Stimulated activated CD8-positive, alpha-beta memory T cell treated with anti-CD3 and anti-CD28 coated beads, Interleukin-15, amount 100 ng/mL, for 1 hour (primary cell): ENCODE results near the gene AUTS2.

ENCODE experiments used
- DNase-seq: peaks from one replicate; pipeline ENCODE4 v3.0.0-alpha.2; 2020; ENCODE audit warnings: low read depth

The AUTS2 gene

DNA sequence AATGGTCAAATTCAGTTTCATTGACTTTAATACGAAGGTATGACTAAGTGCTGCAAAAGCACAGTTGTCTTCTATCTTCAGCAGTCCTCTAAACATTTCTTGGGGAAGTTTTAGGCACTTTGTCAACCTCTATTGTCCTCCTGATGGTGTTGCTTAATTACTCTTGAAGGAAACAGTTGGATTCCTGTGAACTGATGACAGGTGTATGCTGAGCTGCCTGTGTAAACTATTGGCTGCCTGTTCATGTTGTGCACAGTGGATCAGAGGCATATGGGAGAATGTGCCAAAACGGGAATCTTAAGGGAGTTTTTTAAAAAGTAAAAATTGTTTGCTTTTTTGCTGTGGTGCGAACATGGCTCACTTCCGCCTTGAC is 221.0 kb downstream of the AUTS2 start:
- DNase-seq = no peak

DNA sequence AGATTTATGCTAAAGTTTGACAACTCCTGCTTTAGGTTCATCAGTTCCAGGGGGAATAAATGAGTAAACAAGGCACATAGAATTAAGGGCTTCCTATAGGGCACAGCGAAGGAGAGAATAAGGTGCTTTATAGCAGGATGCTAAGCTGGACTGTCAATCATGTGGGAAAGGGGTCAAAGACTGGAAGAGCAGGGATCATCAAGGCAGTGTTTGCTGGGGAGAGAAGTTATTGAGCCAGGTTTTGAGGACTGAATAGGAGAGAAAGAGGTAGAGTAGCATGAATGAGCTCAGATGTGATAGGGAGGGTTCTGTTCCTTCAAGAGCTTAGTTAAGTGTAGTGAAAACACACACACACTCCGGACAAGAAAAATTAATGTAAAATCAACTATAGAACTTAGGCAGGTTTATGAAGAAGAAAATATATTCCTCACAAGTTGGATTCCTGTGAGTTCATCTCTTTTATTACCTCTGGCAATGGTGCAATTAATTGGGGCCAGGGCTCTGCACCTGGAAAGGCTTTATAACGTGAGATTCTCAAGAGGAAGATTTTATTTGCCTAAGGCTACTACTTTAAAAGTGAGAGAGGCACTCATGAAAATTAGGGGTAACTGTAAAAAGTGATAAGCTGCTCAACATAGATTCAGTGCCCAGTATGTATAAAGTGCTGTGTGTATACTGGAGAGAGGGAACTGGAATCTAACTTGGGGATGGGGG is 222.4 kb downstream of the AUTS2 start:
- no peak for DNase-seq

DNA sequence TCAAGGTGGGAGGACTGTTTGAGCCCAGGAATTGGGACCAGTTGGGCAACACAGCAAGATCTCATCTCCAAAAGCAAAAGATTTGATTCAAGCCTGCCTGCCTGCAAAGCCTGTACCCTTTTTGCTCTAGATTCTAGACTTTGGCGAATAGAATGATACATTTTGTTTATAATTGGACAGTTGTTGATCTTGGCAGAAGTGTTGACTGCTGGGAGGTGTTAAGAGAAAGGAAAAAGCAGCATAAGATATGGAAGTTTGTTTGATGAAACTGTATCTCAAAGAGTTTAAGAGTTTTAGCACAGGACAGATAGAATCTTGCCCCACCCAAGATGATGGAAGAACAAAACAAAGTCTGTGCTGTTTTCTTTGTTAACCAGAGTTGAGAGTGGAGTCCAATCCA is 224.1 kb downstream of the AUTS2 start:
- no peak for DNase-seq

DNA sequence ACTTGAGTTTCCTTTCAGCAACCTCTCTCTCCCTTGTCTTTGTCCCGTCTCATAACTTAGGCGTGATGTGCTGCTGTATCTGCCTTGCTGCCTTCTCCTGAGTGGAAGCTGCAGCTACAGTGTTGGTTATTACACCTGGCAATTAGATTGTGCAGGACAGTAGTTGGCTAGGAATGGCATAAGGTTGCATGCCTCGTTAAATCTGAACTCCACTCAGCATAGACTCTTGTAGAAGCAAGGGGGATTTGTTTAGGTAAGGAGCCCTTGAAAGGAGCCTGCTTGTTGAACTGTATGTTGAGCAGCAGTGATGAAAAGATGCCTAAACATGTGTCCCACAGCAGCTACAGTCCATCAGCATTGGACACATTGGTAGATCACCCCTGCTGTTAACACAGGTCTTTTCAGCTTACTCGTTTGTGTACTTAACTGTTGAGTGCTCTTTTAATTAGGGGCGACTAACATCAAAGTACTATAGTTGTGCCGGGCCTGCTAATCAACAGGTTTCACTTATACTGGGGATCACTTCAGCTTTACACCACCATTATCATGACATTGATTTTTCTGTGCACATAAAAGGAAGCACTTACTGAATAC is 225.0 kb downstream of the AUTS2 start:
- DNase-seq = no peak

DNA sequence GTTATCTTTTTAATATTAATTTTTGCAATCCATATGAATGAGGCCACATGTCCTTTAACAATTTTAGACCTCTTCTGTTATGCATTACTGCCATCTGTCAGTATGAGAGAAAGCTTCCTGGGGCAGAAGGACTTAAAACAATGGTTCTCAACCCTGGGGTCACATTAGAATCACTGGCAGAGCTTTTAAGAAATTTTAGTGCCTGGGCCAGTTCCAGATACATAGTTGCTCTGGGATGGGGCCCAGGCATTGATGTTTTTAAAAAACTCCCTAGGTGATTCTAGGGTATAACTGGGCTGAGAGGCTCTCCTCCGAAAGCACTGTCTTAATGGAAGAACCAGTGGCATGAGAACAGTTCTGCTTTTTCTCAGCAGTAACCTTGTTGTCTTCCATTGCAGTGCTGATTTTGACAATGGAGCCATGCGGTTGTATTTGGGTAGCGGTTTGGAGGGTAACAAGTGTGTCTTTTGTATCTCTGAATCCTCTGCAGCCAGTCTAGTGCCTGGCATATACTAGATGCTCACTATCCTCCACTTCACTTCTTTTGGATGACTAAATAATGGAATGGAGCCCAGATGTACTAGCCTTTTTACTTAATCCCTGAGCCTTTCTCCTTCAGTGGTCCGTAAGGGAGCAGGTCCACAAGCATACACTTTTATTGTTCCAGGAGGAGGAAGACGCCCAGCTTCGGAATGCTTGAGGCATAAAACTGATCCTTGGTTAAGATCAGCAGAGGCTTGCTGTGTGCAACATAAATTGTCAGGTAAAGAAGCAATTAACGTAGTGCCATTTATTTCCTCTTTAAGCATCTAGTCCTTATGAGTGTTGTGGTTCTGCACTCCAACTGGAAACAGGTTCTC is 227.1 kb downstream of the AUTS2 start:
- DNase-seq = no peak

DNA sequence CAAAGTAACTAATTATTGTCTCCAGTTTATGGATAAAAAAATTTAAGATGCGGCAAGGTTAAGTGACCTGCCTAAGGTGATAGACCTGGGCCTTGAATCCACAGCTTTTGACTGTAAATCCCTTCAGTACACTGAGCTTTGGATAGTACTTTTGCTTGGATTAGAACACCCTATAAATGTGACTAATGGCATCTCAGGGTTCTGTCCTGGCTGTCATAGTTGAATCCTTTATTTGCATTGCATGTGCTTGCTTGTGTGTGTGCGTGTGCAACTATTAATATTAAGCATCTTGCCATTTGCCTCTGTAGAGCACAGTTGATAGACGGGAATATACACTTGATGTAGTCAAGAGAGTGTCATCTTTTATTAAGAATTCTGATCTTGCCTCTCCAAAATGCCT is 228.0 kb downstream of the AUTS2 start:
- no peak for DNase-seq

DNA sequence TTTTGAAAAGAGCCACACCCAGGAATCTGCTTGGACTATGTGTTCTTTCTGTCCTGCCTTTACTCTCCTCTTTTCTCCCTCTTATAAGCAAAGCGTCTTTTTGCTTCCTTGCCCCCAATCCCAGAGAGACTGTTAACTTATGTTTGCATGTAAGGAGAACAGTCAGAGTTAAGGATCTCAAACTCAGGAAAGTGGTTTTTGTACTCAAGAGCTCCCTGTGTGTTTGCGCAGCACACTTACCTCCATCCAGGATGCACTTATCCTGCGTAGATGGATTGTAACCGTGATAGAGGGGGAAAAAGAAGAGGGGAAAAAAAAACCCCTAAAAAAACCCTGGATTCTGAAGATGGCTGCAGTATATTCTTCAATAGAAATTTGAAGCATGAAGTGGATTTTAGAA is 228.9 kb downstream of the AUTS2 start:
- no peak for DNase-seq

DNA sequence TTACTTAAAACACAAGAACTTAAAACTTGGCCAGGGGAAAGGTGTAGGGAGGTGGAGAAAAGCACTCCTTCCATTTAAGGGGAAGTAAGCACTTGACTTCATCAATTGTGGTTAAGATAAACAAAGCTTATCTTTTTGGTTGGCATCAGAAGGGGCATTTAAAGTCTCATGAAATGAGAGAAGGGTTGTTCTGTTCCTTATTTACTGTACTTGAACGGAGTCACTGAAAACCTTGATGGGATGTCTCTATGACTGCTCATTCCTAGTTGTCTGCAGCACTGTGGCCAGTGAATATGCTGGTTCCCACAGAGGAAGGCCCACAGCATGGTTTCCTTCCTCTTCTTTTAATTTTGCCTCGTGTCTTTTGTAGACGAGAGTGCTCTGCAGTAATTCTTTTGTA is 229.3 kb downstream of the AUTS2 start:
- no peak for DNase-seq

DNA sequence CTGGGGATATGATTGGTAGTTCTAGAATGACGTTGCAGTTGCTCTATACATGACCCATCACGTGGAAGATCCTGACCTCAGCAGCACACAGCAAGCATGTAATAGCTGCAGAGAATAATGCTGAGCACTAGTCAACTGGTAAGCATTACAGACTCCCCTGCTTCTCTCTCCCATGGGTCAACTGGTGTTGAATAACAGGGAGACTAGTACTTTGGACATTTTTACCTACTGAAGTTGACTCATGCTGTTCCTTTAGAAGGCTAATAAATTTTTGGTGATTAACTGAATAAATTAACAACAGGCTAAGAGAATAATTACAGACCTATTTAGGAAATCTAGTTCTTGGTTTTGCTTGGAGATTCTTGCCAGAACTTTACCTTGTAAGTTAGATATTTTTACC is 234.1 kb downstream of the AUTS2 start:
- no peak for DNase-seq

DNA sequence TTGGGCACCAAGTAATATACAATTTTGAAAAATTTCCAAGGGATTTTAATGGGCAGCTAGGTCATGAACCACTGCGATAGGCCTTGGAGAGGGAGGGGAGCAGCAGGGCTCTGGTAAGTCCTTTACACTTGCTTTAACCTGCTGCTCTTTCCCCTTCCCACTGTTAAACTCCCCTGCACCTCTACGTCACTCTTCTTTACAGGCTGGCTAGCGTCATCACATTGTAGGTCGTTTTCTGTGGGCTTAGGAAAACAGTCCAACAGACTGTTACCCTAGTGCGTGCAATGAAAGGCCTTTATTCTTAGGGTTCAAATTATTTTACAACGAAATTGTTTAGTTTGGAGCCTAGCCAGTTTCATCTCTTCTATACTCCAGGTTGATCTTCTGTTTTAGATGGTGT is 235.7 kb downstream of the AUTS2 start:
- DNase-seq = no peak

DNA sequence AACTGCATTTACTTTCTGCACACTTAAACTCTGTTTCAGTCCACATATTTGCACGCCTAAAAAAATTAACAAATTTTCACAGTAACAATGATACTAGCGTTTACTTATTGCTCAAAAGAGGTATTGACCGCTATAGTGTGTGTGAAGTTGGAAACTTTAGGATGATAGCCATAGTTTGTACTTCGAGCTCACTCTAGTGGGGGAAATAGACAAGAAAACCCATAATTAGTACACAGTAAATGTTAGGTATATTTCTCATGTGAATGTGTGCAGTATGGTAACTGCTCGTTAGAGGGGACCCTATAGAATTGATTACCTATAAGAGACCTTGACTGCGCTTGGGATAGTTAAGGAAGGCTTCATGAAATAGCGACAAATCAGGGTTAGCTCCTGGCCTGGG is 238.4 kb downstream of the AUTS2 start:
- no peak for DNase-seq

DNA sequence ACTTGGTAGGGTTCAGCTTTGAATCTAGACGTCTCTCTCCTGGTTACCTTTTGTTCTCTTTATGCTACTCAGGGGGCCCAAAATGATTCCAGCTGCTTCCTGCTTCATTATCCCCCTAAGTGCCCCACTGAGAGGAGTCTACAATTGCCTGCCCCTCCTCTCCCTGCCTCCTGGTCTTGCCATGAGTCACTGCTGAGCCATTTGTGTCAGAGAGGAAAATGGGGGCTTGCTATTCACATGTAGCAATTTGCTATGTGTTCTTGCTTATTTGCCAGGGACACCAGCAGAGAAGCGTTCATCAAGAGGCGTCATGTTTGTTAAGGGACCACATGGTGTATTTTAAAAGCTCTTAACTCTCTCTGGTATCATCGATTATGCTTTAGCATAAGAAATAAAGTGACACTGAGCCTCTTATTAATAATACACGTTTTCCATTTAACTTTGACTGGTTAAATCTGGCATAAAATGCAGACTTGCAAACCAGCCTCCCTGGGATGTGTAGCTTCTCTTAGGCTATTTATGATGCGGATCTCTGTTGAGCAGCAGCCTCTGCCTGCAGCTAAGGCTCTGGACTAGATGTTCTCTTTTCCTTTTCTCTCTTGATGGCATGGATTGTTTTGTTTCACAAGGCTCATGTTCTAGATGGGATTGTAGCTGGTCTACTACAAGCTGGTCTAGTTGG is 239.3 kb downstream of the AUTS2 start:
- DNase-seq = no peak

DNA sequence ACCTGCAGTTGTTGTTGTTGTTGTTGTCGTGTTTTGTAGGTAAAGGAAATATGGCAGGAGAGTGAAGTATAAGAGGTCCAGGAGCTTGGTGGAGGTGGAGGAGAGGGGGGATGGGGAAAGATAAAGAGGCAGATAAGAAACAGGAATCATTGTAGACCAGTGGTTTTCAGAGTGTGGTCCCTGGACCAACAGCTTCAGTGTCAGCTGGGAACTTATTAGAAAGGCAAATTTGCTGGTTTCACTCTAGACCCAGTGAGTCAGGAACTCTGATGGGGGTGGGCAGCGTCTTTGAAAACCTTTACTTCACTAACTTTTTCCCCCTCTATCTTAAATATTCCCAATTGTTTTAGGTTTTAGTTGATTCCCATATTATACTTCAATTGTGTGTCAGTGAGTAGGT is 241.5 kb downstream of the AUTS2 start:
- DNase-seq = no peak

DNA sequence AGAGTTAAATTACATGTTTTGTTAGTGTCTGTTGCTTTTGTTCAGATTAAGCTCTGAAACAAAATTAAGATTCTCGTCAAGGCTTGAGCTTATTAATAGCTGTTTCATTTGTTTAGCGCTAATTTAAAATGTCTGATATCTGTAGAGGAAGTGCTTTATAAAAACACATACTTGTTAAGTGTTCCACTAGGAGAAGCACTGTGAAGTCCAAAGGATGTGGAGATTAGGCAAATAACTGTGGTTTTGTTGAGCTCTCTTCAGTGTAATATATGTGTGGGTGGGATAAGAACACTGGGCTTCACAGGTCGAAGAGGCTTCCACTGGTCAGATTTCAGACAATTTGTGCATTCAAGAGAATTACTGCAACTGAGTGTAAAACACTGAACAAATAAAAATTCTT is 242.0 kb downstream of the AUTS2 start:
- no peak for DNase-seq

DNA sequence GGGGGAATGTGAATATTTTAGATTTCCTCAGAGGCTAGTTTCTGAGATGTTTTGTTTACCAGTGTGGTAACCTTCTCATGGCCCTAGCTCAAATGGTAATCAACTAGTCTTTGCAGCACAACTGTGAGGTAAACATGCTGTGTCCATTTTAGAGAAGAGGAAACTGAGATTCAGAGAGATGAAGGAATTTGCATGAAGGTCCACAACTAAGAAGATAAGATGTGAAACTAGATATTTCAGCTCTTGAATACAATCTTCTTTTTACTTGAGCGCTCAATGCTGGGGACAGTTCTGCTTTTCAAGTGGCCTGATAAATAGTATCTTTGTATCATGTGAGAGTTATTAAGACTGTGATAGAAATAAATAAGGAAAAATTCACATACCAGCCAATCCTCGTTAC is 245.4 kb downstream of the AUTS2 start:
- DNase-seq = no peak

DNA sequence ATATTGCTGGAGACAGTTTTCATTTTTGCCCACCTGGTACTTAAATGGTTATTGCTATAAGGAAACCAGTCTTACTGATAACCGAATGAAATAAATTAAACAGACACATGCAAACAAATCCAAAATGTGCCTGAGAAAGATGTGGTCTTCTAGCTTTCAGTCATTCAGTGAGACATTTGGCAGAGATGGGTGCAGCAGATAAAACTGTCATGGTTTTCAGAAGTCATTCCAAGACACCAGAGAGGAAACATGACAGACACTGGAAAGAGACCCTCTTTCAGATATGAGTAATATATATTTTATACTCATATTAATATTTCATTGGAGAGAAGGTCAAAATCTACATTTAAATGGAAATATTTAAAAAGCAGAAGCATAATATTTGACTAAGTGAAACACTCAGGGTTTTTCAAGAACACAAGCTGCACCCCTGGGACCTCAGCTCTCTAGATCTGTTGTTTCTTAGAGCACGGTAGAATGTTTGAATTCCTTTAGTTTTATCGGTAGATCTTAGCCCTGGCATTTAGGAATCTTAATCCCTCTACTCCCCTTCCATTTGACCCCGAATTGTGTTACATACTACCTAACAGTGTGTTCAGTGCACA is 246.1 kb downstream of the AUTS2 start:
- no peak for DNase-seq

DNA sequence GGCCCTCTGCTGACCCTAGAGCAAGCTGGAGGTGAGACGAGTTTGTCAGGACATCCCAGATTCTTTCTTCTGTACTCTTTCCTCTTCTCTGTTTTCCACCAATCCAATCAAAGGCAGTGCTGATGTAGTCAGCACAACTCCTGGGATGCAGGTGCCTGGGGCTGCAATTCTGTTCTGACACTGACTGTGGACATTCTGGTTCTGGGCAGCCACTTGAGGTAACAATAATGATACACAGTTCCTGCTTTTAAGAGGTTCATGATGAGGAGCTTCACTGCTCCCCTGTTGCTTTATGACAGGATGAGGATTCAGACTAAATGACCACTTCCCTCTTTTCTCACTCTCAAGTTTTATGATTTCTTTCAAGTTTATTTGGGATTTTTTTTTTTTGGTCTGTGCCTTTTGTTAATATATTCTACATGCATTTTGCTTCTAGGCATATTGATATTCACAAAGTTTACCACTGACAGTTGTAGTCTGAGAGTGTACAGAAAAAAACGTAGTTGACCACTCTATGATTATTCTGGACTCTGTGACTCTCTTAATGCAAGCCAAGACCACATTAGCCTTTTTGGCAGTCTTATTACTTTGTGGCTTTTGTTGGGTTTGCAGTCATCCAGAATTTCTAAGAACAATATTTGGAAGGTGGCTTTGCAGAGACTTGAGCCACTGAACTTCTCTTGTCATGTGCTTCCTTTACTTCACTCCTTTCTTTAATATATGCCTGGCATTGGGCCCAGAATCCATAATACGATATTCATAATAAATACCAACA is 247.6 kb downstream of the AUTS2 start:
- DNase-seq = no peak

DNA sequence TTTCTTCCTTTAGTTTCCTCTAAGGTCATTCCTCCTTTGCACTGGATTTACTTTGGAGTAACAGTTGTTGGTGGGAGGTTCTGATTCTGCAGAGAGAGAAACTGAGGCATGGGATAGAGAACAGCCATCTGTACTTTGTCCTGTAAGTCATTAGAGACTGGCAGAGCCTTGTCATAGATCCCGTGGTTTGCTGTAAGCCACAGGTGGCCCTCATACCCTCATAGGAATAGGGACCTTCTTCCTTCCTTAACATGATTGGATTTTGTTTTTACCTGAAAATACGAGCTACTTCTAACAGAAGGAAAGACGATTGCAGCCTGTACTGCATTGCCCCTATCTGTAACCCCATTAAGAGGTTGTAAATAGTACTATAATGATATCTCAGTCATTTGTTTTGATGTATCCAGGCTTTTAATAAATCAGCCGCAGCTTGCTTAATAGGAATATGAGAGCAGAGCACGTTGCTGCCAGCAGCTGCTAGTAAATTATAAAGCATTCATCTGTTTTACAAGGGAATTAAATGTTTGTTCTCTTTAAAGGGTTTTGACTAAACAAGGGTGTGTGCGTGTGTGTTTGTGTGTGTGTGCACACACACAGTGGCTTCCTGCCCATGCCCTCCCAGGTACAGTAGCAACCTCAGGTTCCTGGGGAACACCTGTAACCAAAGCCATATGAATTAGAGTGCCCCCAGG is 249.8 kb downstream of the AUTS2 start:
- DNase-seq = no peak

DNA sequence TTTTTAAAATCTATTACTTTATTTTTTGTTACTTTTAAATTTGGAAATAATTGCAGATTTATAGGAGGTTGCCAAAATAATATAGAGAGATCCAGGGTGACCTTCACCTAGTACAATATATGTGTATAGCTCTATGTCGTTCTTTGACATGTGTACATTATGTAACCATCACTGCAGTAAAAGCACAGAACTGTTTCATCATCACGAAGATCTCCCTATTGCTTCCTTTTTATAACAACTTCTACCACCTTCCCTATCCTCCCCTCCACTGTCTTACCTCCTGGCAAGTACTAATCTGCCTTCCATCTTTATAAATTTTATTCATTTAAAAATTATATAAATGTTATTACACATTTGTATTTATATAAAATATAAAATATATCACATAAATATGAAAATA is 251.0 kb downstream of the AUTS2 start:
- no peak for DNase-seq

DNA sequence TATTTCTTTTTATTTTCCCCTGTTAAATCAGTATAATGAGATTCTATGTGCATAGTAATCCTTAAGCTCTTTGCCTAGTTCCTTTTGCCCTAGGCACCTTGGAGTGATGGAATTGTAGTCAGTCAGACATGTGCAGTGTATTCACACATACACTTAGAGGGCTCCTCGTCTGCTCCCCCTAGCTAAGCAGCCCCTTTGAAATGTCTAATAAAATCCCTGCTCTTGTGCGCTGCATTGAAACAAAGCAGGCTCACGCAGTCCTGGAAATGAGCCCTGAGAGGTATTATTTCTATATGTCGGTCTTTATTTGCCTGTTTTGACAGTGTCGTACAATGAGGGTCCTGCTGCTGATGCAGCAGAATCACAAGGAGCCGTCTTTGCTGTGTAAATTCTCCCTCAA is 258.7 kb downstream of the AUTS2 start:
- DNase-seq = no peak

DNA sequence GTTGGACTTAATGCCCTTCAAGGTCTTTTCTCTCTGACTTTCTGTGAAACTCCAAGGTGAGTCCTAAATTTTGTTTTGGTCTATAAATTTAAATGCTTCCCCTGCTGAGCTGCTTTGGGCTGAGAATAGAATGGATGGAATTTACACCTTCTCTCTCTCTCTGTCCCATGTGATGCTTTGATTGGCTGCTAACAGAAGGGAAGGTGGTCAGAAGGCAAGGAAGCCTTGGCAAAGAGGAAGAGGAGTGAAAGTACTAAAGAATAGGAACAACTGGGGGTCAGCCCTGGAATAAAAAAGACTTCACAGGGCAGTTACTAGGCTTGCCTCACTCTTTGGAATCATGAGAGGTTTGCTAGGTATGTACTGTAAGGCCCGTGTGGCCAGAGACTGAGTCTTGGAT is 260.2 kb downstream of the AUTS2 start:
- DNase-seq = no peak
